HepG2 (cell line): ENCODE results near the gene FSTL1. TPM values are rescaled to one million over a fixed set of nuclear protein-coding genes. Genes with fewer than 3 reads are reported as not detected.

ENCODE experiments used
- HDAC2 ChIP-seq: sonication (generic); formaldehyde crosslinking; IDR thresholded peaks from 2 replicates; pipeline ENCODE4 v1.4.0; 2020; ENCODE audit warnings: missing genetic modification reagents
- JARID2 ChIP-seq: sonication (generic); formaldehyde crosslinking; IDR thresholded peaks from 2 replicates; pipeline ENCODE4 v1.8.1; 2023; ENCODE audit warnings: missing genetic modification reagents, inconsistent platforms; ENCODE audit not compliant: insufficient replicate concordance
- JDP2 ChIP-seq: sonication (generic); formaldehyde crosslinking; IDR thresholded peaks from 2 replicates; pipeline ENCODE4 v1.8.1; 2022; ENCODE audit warnings: missing genetic modification reagents, borderline replicate concordance
- KLF15 ChIP-seq: sonication (generic); formaldehyde crosslinking; IDR thresholded peaks from 2 replicates; pipeline ENCODE4 v1.8.1; 2023; ENCODE audit warnings: borderline replicate concordance, mild to moderate bottlenecking, inconsistent platforms, missing genetic modification reagents, mixed read lengths
- NAIF1 ChIP-seq: sonication (generic); formaldehyde crosslinking; IDR thresholded peaks from 2 replicates; pipeline ENCODE4 v1.5.0; 2020; ENCODE audit warnings: mild to moderate bottlenecking, missing genetic modification reagents, borderline replicate concordance
- REXO4 ChIP-seq: sonication (generic); formaldehyde crosslinking; IDR thresholded peaks from 2 replicates; pipeline ENCODE4 v1.8.0; 2022; ENCODE audit warnings: missing genetic modification reagents, mild to moderate bottlenecking, borderline replicate concordance
- RNF2 ChIP-seq: fragments of 450-650 bp; conservative IDR thresholded peaks from 2 replicates; pipeline ENCODE4 v1.6.1; 2016; ENCODE audit warnings: low read depth
- SCMH1 ChIP-seq: sonication (generic); formaldehyde crosslinking; IDR thresholded peaks from 2 replicates; pipeline ENCODE4 v1.9.0; 2021; ENCODE audit warnings: missing genetic modification reagents, mild to moderate bottlenecking, borderline replicate concordance
- SP140L ChIP-seq: sonication (generic); formaldehyde crosslinking; IDR thresholded peaks from 2 replicates; pipeline ENCODE4 v1.4.0; 2020; ENCODE audit warnings: missing genetic modification reagents, borderline replicate concordance
- TAF1 ChIP-seq: sonication (generic); formaldehyde crosslinking; IDR thresholded peaks from 2 replicates; pipeline ENCODE4 v1.4.0; 2020; ENCODE audit warnings: missing genetic modification reagents
- ZFX ChIP-seq: sonication (generic); formaldehyde crosslinking; IDR thresholded peaks from 2 replicates; pipeline ENCODE4 v1.4.0; 2020; ENCODE audit warnings: mild to moderate bottlenecking, low read depth, missing genetic modification reagents, moderate library complexity
- ZIK1 ChIP-seq: sonication (generic); formaldehyde crosslinking; IDR thresholded peaks from 2 replicates; pipeline ENCODE4 v1.5.0; 2020; ENCODE audit warnings: mild to moderate bottlenecking, low read depth, missing genetic modification reagents, borderline replicate concordance
- ZNF24 ChIP-seq: fragments of 450-650 bp; IDR thresholded peaks from 2 replicates; pipeline ENCODE4 v1.6.1; 2017; ENCODE audit warnings: antibody characterized with exemption, mild to moderate bottlenecking
- ZNF543 ChIP-seq: sonication (generic); formaldehyde crosslinking; IDR thresholded peaks from 2 replicates; pipeline ENCODE4 v1.4.0; 2020; ENCODE audit warnings: mild to moderate bottlenecking, missing genetic modification reagents
- ZNF552 ChIP-seq: sonication (generic); formaldehyde crosslinking; IDR thresholded peaks from 2 replicates; pipeline ENCODE4 v1.9.0; 2022; ENCODE audit warnings: missing genetic modification reagents, mild to moderate bottlenecking, borderline replicate concordance
- ZNF616 ChIP-seq: sonication (generic); formaldehyde crosslinking; IDR thresholded peaks from 2 replicates; pipeline ENCODE4 v1.5.0; 2020; ENCODE audit warnings: low read depth, mild to moderate bottlenecking, missing genetic modification reagents
- ZNF703 ChIP-seq: sonication (generic); formaldehyde crosslinking; IDR thresholded peaks from 2 replicates; pipeline ENCODE4 v1.5.1; 2020; ENCODE audit warnings: missing genetic modification reagents, mild to moderate bottlenecking, moderate library complexity, borderline replicate concordance
- ZSCAN21 ChIP-seq: sonication (generic); formaldehyde crosslinking; IDR thresholded peaks from 2 replicates; pipeline ENCODE4 v1.8.0; 2022; ENCODE audit warnings: mild to moderate bottlenecking, missing genetic modification reagents, moderate library complexity, borderline replicate concordance
- polyA plus RNA-seq, 8 experiments: library from polyadenylated mRNA; depleted of rRNA in 3 of 8; stranded (reverse) in 7 of 8; unstranded in 1 of 8; fragments of >200 nt; fragmentation: Illumina TruSeq in 4 of 8; extraction: Trizol in 4 of 8; gene quantifications; 2 replicates each; pipeline versions ENCODE4 v1.2.1 to v1.2.3, GENCODE V29; 2011 to 2016; ENCODE audit warnings: low read depth in 4 of 8, missing spikeins in 1 of 8, mixed read lengths in 1 of 8; ENCODE audit not compliant: insufficient read depth in 1 of 8
- total RNA-seq, 5 experiments: library from RNA; depleted of rRNA; stranded (reverse); fragments of >200 nt; fragmentation: Illumina TruSeq; extraction: Trizol; gene quantifications; 2 replicates each; pipeline ENCODE4 v1.2.3, GENCODE V29; 2016; ENCODE audit warnings: low read depth in 1 of 5
- TF ChIP-seq, protein P1 (sequence below): sonication (generic); formaldehyde crosslinking; IDR thresholded peaks from 2 replicates; pipeline ENCODE4 v1.5.0; 2020; ENCODE audit warnings: missing genetic modification reagents
- TF ChIP-seq, protein P2 (sequence below): fragments of 450-650 bp; IDR thresholded peaks from 2 replicates; pipeline ENCODE4 v1.6.1; 2017
- TF ChIP-seq, protein P3 (sequence below): sonication (generic); formaldehyde crosslinking; IDR thresholded peaks from 2 replicates; pipeline ENCODE4 v1.8.0; 2022; ENCODE audit warnings: mild to moderate bottlenecking, missing genetic modification reagents, moderate library complexity
- TF ChIP-seq, protein P4 (sequence below): sonication (generic); formaldehyde crosslinking; IDR thresholded peaks from 2 replicates; pipeline ENCODE4 v1.5.0; 2020; ENCODE audit warnings: mild to moderate bottlenecking, missing genetic modification reagents

The FSTL1 gene
- total and polyA plus RNA-seq, 2 of the 13 experiments (the other 11 are each of a cell fraction or from before 2014, with no cell fraction given): 0.07 to 0.29 TPM

DNA sequence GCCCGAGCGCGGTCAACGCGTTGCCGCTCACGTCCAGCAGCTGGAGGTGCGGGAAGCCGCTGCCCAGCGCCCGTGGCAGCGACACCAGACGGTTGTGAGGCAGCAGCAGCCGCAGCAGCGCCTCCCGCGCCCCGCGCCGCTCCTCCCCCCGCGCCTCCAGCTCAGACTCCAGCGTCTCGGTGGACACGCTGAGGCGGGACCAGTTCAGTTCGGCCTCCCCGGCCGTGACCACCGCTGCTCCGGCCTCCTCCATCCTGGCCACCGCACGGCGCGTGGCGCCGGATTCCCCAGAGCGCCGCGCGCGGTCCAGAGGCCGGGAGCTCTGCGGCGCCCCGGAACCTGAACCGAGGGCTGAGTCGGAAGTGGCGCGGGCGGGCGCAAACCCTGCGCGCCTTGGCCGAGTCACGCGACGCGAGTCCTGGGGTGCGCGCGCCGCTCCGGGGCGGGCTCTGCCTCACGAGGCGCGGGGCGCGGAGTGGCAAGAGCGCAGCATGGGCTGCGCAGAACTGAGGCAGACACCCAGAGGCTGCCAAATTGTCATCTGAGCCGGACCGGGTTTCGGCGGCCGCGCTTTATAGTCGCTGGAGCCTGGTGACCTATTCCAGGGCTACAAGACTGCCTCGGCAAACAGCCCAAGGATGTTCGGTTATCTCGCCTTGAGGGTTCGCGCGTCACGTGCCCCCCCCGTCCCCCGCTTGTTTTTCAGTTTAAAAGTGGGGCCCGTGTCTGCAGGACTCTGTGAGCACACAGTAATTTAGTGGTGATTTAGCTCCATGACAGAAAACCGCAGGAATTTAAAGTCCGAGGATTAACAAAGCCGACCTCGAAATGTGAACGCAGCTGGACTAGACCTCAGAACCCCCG, 101.6 kb downstream of the FSTL1 start, which contains the start of gene LRRC58 (continued):
- peak; percentile 91; the same call in 1 of the 2 replicates for TF ChIP-seq ZNF703 (CRISPR knock-in tag)
- TF ChIP-seq NAIF1 (CRISPR knock-in tag): peak; percentile 88; the same call in 1 of the 2 replicates
- peak; percentile 67; the same call in 1 of the 2 replicates for TF ChIP-seq RNF2
- no peak for TF ChIP-seq JARID2 (CRISPR knock-in tag)
- no peak for TF ChIP-seq SP140L (CRISPR knock-in tag)
- TF ChIP-seq HDAC2: peak; percentile 37
- TF ChIP-seq, protein P1, sequence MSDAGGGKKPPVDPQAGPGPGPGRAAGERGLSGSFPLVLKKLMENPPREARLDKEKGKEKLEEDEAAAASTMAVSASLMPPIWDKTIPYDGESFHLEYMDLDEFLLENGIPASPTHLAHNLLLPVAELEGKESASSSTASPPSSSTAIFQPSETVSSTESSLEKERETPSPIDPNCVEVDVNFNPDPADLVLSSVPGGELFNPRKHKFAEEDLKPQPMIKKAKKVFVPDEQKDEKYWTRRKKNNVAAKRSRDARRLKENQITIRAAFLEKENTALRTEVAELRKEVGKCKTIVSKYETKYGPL (CRISPR knock-in tag): no peak
- TF ChIP-seq ZNF616: peak; percentile 64
- peak; percentile 89 for TF ChIP-seq TAF1 (CRISPR knock-in tag)
- TF ChIP-seq ZNF552 (CRISPR knock-in tag): peak; percentile 36; the same call in 1 of the 2 replicates
- TF ChIP-seq, protein P2, sequence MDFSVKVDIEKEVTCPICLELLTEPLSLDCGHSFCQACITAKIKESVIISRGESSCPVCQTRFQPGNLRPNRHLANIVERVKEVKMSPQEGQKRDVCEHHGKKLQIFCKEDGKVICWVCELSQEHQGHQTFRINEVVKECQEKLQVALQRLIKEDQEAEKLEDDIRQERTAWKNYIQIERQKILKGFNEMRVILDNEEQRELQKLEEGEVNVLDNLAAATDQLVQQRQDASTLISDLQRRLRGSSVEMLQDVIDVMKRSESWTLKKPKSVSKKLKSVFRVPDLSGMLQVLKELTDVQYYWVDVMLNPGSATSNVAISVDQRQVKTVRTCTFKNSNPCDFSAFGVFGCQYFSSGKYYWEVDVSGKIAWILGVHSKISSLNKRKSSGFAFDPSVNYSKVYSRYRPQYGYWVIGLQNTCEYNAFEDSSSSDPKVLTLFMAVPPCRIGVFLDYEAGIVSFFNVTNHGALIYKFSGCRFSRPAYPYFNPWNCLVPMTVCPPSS: no peak
- TF ChIP-seq REXO4 (CRISPR knock-in tag): peak; percentile 67; the same call in 1 of the 2 replicates
- TF ChIP-seq, protein P3, sequence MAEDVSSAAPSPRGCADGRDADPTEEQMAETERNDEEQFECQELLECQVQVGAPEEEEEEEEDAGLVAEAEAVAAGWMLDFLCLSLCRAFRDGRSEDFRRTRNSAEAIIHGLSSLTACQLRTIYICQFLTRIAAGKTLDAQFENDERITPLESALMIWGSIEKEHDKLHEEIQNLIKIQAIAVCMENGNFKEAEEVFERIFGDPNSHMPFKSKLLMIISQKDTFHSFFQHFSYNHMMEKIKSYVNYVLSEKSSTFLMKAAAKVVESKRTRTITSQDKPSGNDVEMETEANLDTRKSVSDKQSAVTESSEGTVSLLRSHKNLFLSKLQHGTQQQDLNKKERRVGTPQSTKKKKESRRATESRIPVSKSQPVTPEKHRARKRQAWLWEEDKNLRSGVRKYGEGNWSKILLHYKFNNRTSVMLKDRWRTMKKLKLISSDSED: no peak
- TF ChIP-seq ZIK1 (CRISPR knock-in tag): peak; percentile 86; the same call in 1 of the 2 replicates
- TF ChIP-seq SCMH1 (CRISPR knock-in tag): no peak
- TF ChIP-seq ZNF543 (CRISPR knock-in tag): peak; percentile 83; the same call in 1 of the 2 replicates
- no peak for TF ChIP-seq ZNF24
- peak; percentile 96 for TF ChIP-seq ZSCAN21 (CRISPR knock-in tag)
- TF ChIP-seq KLF15: peak; percentile 57; the same call in 1 of the 2 replicates
- TF ChIP-seq, protein P4, sequence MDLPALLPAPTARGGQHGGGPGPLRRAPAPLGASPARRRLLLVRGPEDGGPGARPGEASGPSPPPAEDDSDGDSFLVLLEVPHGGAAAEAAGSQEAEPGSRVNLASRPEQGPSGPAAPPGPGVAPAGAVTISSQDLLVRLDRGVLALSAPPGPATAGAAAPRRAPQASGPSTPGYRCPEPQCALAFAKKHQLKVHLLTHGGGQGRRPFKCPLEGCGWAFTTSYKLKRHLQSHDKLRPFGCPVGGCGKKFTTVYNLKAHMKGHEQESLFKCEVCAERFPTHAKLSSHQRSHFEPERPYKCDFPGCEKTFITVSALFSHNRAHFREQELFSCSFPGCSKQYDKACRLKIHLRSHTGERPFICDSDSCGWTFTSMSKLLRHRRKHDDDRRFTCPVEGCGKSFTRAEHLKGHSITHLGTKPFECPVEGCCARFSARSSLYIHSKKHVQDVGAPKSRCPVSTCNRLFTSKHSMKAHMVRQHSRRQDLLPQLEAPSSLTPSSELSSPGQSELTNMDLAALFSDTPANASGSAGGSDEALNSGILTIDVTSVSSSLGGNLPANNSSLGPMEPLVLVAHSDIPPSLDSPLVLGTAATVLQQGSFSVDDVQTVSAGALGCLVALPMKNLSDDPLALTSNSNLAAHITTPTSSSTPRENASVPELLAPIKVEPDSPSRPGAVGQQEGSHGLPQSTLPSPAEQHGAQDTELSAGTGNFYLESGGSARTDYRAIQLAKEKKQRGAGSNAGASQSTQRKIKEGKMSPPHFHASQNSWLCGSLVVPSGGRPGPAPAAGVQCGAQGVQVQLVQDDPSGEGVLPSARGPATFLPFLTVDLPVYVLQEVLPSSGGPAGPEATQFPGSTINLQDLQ (CRISPR knock-in tag): no peak; the same call in 1 of the 2 replicates
- peak; percentile 97 for TF ChIP-seq ZFX (CRISPR knock-in tag)
- peak; percentile 23; the same call in 1 of the 2 replicates for TF ChIP-seq JDP2 (CRISPR knock-in tag)
